Glutamatergic neuron (in vitro differentiated cells): ENCODE data around the gene C12orf60. TPM values are rescaled to one million over a fixed set of nuclear protein-coding genes. Genes with fewer than 3 reads are reported as not detected.

Source experiments
- DNase-seq: peaks from one replicate; pipeline ENCODE4 v3.0.0; 2022
- H3K27ac Mint-ChIP-seq: one replicate; pipeline ENCODE4 v1.8.0; 2020; ENCODE audit warnings: mild to moderate bottlenecking, mixed read lengths, inconsistent platforms; ENCODE audit not compliant: unreplicated experiment
- H3K27me3 Mint-ChIP-seq: one replicate; pipeline ENCODE4 v1.8.0; 2020; ENCODE audit warnings: mild to moderate bottlenecking, moderate library complexity, mixed read lengths, inconsistent platforms; ENCODE audit not compliant: unreplicated experiment
- H3K36me3 Mint-ChIP-seq: one replicate; pipeline ENCODE4 v1.8.0; 2020; ENCODE audit warnings: mild to moderate bottlenecking, mixed read lengths, inconsistent platforms; ENCODE audit not compliant: unreplicated experiment
- H3K4me1 Mint-ChIP-seq: one replicate; pipeline ENCODE4 v1.8.0; 2020; ENCODE audit warnings: mild to moderate bottlenecking, low read depth, mixed read lengths, inconsistent platforms; ENCODE audit not compliant: unreplicated experiment
- H3K4me3 Mint-ChIP-seq: one replicate; pipeline ENCODE4 v1.8.0; 2020; ENCODE audit warnings: mild to moderate bottlenecking, mixed read lengths, inconsistent platforms; ENCODE audit not compliant: unreplicated experiment
- H3K9me3 Mint-ChIP-seq: one replicate; pipeline ENCODE4 v1.8.0; 2020; ENCODE audit warnings: mild to moderate bottlenecking, moderate library complexity, mixed read lengths, inconsistent platforms; ENCODE audit not compliant: unreplicated experiment
- CTCF ChIP-seq: fragments of 200-600 bp; sonication (generic); IDR thresholded peaks from one replicate; pipeline ENCODE4 v1.5.0; 2021; ENCODE audit not compliant: partially characterized antibody, unreplicated experiment
- total RNA-seq: library from RNA; stranded (reverse); fragmentation: NEBNext Ultra II Directional; extraction: Animal tissue kit (Norgen Biotek cat#: 25700); gene quantifications from one replicate; pipeline ENCODE4 v1.2.1, GENCODE V29; 2021; ENCODE audit not compliant: unreplicated experiment

Gene C12orf60
- total RNA-seq, 1 donor from 2014 or later = 0.88 TPM

- Mint-ChIP-seq H3K4me3 (no peak overlapping the region), H3K27me3 (peaks cover 5% of the 10 kb centered on the region), H3K36me3 (peaks cover 14% of the 10 kb centered on the region), H3K9me3 (peaks cover 6% of the 10 kb centered on the region), H3K4me1 (peaks cover 2% of the 10 kb centered on the region), H3K27ac (no peak overlapping the region)
- DNase-seq = no peak
- no peak for TF ChIP-seq CTCF
These were observed 65.5 kb downstream of the C12orf60 start for GRCh38 chr12:14868916-14869506.

GRCh38 chr12:14871247-14871646 is 67.8 kb downstream of the C12orf60 start:
- H3K36me3 Mint-ChIP-seq = peaks cover 6% of the 10 kb centered on the region
- no peak for TF ChIP-seq CTCF

GRCh38 chr12:14871886-14872285 is 68.4 kb downstream of the C12orf60 start:
- Mint-ChIP-seq H3K9me3 (peaks cover 3% of the 10 kb centered on the region), H3K4me1 (peaks cover 4% of the 10 kb centered on the region), H3K27me3 (peaks cover 3% of the 10 kb centered on the region), H3K4me3 (no peak overlapping the region), H3K36me3 (peaks cover 5% of the 10 kb centered on the region), H3K27ac (no peak overlapping the region)
- DNase-seq = no peak
- TF ChIP-seq CTCF = no peak

More at GRCh38 chr12:14871247-14871646, 67.8 kb downstream of the C12orf60 start:
- Mint-ChIP-seq H3K4me3 (no peak overlapping the region), H3K4me1 (peaks cover 4% of the 10 kb centered on the region), H3K27ac (no peak overlapping the region), H3K27me3 (peaks cover 3% of the 10 kb centered on the region), H3K9me3 (peaks cover 3% of the 10 kb centered on the region)
- DNase-seq = no peak

GRCh38 chr12:14873440-14874185 is 70.1 kb downstream of the C12orf60 start:
- Mint-ChIP-seq H3K27ac (no peak overlapping the region), H3K4me1 (peaks cover 4% of the 10 kb centered on the region), H3K27me3 (peaks cover 3% of the 10 kb centered on the region), H3K36me3 (no peaks in the 10 kb centered on the region), H3K4me3 (no peak overlapping the region), H3K9me3 (no peaks in the 10 kb centered on the region)
- TF ChIP-seq CTCF = no peak
- no peak for DNase-seq

Other genes with a start within 250 kb of the C12orf60 start
- 0.32 TPM for gene PLBD1, start 235.8 kb upstream of the C12orf60 start, total RNA-seq
- gene GUCY2C, start 107.1 kb upstream of the C12orf60 start, total RNA-seq = not detected
- gene WBP11, start 192 bp upstream of the C12orf60 start, total RNA-seq = 54.6 TPM
- not detected for gene SMCO3, start 10.5 kb downstream of the C12orf60 start, total RNA-seq
- not detected for gene ART4, start 39.9 kb downstream of the C12orf60 start, total RNA-seq
- not detected for gene MGP, start 82.2 kb downstream of the C12orf60 start, total RNA-seq
- not detected for gene ERP27, start 134.9 kb downstream of the C12orf60 start, total RNA-seq
- not detected for gene ARHGDIB, start 157.9 kb downstream of the C12orf60 start, total RNA-seq
- not detected for gene PDE6H, start 169.4 kb downstream of the C12orf60 start, total RNA-seq